CD1c-positive myeloid dendritic cell (primary cell): ENCODE measurements around the gene PARD3.
"Not testable (repeated sequence)": the region's sequence is repeated elsewhere in the genome, so short reads cannot be mapped to it uniquely, and the experiment has no call there.

Source experiments
- DNase-seq: peaks from one replicate; pipeline ENCODE4 v3.0.0-alpha.2; 2016; ENCODE audit errors: extremely low spot score

PARD3 gene

GRCh38 chr10:34074051-34074450 is 741.0 kb downstream of the PARD3 start:
- DNase-seq: no peak

DNA sequence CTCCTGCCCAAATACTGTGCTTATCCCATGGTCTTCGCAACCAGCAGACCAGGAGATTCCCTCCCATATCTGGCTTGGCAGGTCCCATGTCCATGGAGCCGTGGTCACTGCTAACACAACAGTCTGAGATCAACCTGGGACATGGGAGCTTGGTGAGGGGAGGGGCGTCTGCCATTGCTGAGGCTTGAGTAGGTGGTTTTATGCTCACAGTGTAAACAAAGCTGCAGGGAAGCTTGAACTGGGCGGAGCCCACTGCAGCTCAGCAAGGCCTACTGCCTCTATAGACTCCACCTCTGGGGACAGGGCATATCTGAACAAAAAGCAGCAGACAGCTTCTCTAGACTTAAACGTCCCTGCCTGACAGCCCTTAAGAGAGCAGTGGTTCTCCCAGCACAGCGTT is 747.4 kb downstream of the PARD3 start:
- not testable (repeated sequence) for DNase-seq

- no peak for DNase-seq
These were observed 751.5 kb downstream of the PARD3 start for GRCh38 chr10:34063592-34063991.

DNA sequence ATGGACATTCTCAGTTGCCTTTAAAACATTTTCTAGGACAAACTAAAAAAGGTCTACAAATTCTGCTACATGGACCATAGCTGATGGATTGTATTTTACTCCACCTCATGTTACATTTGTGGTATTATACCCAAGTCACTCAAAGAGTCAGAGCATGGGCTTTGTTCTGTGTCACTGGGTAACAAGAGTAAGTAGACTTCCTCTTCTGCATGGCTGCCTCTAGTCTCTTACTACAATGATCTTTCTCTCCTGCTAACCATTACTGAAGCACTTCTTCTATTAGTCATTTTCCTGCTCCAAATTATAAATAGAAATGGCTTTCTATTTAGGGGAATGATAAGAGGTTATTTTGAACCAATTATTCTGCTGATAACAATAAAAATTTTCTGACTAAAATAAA is 753.3 kb downstream of the PARD3 start:
- no peak for DNase-seq
